GM18517 (cell line): Measurements from ENCODE around the gene CORO1C.
"Not testable (repeated sequence)": the region's sequence is repeated elsewhere in the genome, so short reads cannot be mapped to it uniquely, and the experiment has no call there.

Experiments
- ATAC-seq: cut with Tn5 transposase; IDR thresholded peaks from one replicate; pipeline ENCODE4 v1.9.1; 2021; ENCODE audit warnings: mild to moderate bottlenecking, moderate library complexity; ENCODE audit not compliant: unreplicated experiment

Gene CORO1C

DNA sequence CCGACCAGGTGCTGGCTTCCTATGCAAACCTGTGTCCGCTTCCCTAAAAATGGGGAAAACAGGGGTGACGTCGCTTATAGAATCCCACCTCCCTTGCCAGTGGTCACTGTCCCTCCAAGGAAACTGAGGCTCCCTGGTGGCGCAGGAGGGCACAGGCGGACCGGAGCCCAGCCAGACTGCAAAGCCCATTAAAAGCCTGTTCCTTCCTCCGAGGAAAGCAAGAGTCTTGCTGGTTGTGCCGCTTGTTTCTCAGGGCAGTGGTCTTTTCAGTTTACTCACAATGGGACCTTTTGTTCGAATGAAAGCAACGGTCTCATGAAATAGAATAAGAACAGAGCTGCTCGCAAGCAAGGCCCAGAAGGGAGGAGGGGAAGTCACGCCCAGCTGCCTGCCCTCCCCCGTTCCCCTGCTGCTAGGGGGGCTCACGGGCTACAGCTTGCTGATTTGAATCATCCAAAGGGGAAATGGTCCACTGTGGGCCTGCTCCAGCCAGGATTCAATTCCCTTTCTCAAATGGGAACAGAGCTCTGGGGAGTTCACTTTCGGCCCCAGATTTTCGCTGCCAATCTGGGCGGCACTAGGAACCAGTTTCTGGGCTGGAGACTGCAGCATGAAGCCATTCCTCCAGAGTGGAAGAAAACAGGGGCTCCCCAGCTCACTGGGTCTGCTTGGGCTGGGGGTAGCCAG is 93.0 kb downstream of the CORO1C start:
- ATAC-seq, result no peak

DNA sequence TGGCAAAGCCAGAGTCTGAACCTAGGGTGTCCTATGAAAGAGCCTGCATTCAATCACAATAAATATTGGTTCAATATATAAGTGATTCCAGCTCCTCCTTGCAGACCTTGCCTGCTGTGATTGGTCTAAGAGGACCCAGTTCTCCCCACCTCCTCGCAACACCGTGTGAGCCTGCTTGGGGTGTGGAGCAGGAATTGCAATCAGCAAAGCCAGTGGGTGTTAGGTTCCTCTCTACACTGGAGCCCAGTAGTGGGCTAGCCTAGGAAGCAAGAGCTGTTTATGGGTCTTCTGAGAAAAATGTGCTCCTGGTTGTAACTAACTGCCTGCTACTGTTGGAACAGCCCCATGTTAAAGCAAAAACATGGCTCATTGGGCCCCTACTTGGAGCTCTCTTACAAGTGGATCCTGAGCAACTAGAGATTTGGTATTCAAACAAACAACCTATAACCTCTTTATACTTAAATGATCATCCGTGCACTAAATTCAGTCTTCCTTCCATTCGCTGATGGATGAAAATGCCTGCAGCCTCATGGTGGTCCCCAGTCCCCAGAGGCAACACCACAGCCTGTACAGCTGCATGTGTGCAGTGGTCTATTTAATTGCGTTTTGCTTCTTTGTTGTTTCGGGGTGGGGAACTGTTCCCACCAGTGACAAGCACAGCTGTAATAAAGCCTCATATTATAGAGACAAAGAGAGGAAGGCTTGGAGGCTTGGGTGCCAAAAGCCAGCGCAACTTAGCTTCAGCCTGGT is 93.9 kb downstream of the CORO1C start:
- ATAC-seq, result no peak

DNA sequence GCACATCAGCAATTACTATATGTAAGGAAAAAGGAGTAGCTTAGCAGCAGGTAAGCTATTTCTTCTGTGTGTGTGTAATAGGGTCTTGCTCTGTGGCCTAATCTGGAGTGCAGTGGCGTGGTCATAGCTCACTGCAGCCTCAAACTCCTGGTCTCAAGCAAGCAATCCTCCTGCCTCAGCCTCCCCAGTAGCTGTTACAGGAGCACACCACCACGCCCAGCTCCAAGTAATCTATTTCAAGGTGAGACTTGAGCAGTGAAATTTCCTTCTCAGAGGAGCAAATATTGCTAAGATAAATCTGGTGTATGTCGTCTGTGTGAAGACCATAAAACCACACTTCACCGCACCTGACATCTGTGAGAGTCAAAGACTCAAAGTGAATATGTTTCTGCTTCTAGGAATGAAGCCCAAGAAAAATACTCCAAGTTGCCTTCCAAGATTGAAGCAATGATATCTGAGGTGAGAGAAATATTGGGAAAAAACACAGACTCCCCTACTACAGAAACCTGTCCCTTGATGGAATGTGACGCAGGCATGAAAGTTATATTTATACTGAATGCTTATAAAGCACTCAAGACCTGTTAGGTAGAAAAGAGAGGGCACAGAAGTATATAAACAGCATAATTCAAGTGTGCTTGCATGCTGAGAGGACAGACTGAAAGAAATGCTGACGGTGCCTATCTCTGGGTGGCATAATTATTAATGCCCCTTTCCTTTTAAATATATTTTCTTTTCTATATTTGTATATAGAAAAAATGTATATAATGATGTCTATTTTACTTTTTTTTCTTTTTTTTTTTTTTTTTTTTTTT is 95.1 kb downstream of the CORO1C start:
- ATAC-seq, result peak; percentile 0

DNA sequence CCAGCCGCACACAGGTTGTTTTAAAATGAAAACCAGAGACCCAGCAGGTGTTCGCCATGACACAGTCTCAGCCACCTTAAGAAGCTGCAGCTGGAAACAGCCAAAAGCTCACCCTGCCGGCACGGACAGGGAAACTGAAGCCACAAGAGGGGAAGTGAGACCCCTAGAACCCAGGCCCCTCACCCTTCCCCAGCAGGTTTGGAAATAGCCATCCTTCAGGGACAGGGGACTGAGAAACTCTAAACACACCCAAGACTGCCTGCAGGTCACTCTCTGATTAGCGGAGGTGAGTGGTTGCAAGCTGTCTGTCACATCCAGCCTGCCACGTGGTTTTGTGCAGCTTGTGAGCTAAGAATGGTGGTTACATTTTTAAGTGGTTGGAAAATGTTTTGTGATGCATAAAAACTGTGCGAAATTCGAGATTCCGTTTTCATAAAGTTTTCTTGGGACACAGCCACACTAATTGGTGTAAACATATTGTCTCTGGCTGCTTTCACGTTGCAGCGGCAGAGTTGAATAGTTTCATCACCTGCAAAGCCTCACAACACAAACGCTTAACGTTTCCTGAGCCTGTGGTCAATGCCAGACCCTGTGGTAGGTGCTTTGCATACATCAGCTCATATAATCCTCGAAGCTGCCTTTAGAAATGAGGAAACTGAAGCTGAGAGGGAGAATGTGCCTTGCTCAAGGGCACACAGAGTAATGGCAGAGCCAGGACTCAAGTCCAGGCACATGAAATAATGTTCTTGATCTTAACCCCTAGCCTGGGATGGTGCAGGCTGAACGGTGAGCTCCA is 95.9 kb downstream of the CORO1C start:
- ATAC-seq, result peak; percentile 50

DNA sequence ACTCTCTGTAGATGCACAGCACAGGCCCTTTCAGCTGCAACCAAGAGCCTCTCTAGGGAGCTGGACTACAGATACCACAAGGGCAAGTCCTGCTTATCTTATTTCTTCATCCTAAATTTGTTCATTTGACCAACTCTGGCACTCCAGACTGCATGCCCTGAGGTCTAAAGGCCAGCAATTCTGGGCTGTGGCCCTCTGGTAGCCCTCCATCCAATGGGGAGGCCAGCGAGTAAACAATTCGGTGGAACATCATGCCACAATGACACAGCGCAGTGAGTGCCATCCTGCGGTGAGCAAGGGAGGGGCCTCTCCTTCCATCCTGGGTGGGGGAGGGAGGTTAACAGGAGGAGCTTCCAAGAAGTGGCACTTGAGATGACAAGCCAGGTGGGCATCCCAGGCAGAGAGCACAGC is 97.0 kb downstream of the CORO1C start:
- ATAC-seq, result no peak

DNA sequence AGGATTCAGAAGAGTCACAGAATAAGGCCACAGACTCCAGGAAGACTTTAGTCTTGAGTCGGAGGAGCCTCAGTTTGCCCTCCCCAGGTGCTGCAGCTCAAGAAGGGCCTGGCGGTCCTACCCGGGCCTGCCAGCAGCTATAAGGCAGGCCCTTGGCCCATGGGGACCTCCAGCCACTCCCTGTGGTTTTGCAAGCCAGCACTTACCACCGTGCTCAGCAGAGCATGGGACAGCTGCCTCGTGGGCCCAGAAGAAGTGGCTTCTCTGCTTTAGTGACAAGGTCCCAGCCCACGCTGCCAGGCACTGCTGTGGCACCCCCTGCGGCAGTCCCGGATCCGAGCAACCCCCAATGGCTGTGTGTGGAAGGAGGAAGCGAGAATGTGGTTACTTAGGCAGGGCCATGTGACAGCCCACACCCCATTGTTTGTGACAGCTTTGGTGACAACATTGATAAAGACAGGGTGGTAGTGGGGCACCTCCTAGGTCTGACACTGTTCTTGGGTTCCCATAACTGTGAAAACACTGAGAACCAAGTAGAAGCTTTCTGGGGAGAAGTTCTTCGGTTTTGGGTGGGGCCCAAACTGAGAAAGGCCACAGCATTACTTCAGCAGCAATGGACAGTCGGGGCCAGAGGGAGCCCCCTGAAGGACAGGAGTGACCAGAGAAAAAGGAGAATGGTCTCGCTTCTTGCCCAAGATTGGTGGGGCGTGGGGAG is 97.6 kb downstream of the CORO1C start, which contains the start of gene SELPLG:
Gene SELPLG, minus strand, starts transcription at position 361 of the 715 bp plus-strand sequence. CDS start 9,587 bp downstream, outside the sequence.
- peak; percentile 58 for ATAC-seq

DNA sequence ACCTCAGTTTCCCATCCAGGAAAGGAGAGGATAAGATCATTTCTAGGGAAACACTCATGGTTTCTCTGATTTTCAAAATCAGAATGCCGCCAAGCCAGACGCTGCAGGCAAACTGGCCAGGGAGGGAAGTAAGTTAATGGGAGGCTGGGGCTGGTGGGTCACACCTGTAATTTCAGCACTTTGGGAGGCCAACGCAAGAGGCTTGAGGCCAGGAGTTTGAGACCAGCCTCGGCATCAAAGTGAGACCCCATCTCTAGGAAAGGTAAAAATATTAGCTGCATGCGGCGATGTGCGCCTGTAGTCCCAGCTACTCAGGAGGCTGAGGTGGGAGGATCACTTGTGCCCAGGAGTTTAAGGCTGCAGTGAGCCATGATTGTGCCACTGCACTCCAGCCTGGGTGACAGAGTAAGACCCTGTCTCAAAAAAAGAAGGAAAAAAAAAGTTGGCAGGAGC is 98.2 kb downstream of the CORO1C start:
- ATAC-seq, result no peak

DNA sequence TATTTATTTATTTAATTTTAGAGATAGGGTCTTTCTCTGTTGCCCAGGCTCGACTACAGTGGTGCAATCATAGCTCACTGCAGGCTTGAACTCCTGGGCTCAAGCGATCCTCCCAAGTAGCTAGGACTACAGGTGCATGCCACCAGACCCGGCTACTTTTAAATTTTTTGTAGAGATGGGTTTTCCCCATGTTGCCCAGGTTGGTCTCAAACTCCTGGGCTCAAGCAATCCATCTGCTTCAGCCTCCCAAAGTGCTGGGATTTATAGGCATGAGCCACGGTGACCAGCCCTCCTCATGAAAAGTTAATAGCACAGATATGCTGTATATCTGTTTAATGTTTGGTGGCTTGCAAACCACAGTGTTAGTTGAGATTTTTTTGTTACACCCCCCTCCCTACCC is 100.1 kb downstream of the CORO1C start:
- not testable (repeated sequence) for ATAC-seq

DNA sequence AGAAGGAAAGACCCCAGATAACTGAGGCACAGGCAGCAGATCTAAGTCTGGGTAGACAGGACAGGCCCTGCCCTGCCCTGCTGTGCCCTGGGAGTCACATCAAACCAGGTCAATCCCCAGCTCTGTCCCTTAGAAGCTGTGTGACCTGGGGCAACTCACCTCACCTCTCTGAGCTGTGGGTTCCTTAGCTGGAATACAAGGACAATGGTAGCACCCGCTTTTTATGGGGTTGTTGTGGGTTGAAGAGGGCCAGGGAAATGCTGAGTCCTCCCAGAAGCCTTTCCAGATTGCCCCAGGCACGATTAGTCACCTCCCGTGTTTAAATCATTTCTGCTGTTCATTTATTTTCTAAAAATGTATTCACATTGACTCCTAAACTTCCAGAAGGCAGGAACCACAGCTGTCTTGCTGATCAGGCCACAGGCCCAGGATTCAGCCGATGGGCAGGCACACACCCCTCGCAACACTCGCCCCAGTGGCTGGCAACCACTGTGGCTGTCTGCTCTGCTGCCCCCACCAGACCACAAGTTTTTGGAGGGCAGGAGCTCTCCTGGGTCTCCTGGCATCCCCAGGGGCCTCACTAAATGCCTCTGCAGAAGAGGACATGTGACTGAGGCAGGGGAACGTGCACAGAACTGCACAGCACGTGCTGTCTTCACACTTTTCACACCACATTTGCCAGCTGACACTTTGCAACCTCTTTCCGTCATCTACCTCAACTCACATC is 100.7 kb downstream of the CORO1C start:
- ATAC-seq, result no peak

DNA sequence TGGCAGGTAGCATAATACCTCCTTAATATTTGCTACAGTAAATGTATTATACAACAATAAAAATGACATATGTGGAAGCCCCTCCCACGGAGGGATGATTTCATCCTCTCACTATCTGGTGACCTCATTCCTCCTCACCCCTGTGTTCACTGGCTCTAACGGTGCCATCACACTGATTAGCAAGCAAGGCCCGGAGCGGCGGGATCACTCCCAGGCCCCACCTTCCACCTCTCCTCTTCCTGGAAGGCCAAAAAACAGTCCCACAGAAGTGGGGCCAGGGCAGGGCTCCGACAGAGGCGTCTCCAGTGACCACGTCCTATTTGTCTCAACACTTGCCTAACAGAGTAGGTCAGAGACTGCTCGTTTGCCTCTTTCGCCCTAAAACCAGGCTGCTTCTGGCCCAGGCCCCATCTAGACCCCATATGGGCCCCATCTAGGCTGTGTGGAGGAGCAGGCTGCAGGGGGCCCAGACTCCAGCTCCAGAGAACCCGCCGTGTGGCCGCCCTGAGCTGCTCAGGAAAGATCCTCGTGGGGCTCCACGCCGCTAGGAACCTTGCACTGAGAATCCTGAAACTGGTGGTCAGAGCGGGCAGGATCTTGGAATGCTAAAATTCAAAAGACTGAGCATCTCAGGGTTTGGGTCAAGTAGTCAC is 101.4 kb downstream of the CORO1C start:
- ATAC-seq, result no peak

DNA sequence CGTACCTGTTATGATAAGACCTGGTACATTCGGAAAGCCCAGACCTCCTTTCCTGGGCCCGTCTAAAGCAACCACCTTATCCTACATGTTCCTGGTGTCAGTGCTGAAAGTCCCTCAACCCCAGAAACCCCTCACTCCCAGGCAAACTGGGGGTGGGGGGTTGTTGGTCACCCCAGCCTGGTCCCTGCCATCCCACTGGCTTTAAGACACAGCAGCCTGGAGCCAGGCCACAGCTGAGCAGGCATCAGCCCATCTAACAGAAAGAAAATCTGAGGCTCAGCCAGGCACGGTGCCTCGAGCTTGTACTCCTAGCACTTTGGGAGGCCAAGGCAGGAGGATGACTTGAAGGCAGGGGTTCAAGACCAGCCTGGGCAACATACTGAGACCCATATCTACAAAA is 102.2 kb downstream of the CORO1C start:
- no peak for ATAC-seq

DNA sequence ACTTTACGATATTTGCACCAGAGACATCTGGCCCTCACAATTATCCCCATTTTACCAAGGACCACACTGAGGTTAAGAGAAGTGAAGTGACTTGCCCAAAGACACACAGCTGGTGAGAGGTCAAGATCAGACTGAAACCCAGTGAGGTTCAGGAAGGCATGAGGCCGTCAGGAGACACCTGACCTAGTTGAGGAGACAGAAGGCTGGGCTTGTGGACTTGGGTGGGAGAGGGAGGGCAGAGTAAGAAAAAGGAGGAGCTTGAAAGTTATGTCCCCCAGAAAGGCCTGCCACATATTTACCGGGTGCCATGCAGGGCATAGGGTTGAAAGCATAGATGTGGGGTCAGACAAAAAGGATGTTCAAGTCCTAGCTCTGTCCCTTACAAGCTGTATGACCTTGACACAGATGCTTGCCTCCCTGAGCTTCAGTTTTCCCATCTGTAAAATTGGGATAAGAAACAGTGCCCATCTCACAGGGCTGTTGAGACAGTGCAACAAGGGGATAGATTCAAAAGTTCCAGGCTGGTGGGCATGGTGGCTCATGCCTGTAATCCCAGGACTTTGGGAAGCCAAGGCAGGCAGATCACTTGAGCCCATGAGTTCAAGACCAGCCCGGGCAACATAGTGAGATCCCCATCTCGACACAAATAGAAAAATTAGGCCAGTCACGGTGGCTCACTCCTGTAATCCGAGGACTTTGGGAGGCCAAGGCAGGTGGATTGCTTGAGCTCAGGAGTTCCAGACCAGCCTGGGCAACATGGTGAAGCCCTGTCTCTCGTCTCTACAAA is 104.0 kb downstream of the CORO1C start:
- no peak for ATAC-seq

DNA sequence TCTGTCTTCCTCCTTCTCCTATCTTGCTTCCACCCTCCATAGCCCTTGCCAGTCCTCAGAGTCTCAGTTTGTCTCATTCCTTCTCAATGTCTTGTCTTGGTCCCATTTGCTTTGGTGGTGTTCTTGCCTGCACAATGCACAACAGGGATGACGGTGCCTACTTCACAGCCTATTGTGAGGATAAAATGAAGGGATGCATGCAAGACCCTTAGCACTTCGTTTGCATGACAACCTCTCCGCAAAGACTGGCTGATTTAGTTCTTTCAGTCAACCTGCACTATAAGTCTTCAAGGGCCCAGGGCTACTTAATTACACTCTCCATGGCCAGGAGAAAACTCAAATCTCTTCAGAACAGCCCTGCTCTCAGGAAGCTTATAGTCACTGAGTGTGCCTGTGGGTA is 106.1 kb downstream of the CORO1C start:
- ATAC-seq, result no peak

DNA sequence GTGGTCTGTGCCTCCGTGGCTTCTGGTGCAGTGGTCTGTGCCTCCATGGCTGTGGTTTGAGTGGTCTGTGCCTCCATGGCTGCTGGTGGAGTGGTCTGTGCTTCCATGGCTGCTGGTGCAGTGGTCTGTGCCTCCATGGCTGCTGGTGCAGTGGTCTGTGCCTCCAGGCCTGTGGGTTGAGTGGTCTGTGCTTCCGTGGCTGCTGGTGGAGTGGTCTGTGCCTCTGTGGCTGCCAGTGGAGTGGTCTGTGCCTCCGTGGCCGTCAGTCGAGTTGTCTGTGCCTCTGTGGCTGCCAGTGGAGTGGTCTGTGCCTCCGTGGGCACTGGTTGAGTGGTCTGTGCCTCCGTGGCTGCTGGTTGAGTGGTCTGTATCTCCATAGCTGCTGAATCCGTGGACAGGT is 107.7 kb downstream of the CORO1C start:
- no peak for ATAC-seq

DNA sequence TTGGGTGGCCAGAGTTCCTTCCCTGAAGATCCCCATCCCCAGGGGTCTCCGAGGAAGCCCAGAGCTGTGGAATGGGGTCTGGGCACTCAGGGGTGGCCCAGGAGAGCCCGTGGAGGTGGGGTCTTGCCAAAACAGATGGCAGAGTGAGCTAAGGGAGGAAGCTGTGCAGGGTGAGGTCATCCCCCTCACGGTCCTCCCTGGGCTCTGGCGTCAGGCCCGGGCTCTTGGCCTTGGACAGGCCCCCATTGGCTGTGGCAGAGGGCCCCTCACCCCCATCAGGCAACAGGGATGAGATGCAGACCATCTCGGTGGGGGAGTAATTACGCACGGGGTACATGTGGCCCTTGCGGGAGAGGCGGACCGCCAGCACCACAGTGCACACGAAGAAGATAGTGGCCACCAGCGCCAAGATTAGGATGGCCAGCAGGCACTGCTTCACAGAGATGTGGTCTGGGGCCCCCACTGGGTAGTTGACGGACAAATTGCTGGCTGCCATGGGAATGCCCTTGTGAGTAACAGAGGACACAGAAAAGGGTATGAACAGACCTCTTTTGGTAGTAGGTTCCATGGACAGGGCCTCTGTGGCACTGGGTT is 108.3 kb downstream of the CORO1C start:
- ATAC-seq, result no peak

DNA sequence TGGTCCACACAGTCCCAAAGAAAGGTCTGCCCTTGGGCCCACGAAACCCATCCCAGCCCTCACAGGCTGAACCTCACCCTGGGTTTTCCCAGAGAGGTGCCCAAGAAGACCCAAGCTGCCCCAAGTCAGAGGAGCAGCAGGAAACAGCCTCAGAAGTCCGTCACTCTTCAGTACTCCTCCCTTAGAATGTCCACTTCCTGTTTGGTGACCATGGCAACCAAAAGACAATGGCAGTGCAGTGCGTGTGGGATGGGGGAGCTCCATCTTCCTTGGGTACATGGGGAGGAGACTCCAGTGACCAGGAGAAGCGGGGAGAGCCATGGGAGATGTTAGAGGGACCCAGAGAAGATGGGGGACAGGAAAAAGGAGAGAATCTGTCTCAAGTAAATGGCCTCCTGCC is 108.9 kb downstream of the CORO1C start:
- no peak for ATAC-seq

DNA sequence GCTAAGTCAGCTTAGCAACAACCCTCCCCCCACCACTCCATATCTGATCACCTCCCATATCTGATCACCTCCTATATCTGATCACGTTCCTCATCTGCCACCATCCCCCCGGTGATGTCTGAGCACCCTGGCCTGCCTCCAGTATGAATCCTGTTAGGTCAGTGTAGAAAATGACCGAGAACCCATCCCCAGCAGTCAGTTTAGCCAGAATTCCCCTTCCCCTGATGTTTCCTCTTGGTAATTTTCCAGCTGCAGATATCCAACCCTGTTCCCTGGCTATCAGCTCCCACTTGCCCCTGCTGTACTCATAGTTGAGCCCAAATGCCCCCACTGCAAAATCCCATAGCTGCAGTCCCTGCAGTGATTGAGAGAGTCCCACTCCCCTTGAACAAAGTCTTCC is 110.2 kb downstream of the CORO1C start:
- no peak for ATAC-seq
